HG02943 (cell line): ENCODE data around the gene RELT.

Source experiments
- ATAC-seq: cut with Tn5 transposase; IDR thresholded peaks from one replicate; pipeline ENCODE4 v1.9.1; 2021; ENCODE audit warnings: mild to moderate bottlenecking, low read depth, moderate library complexity; ENCODE audit not compliant: unreplicated experiment

RELT gene

DNA sequence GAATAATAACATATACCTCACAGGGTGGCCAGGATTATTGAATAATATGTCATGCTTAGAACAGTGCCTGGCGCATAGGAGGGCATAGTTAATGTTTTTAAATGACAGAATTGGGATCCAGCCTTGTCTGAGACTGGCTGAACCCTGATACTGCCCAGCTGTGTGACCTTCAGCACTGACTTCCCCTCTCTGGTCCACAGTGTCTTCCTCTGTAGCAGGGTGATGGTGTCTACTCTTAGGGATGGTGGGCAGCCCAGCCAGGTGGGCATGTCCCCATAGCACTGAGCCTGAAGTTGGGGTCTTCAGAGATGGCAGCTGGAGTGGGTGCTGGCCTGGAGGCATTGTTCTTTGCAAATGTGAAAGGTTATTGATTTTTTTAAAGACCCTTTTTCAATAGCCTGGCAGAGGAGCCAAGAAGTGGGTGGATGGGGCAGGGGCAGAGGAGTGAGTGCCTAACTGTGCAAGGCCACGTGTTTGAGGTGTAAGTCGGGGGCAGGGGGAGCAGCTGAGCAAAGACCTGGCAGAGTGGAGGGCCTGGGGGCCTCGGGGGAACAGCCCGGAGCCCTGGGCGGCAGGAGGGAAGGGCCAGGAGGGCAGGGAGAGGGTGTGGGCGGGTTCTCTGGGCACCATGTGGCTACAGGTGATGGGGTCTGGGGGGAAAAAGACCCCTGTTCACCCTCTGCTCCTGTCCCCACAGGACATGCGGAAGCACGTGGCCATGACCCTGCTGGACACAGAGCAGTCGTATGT lies 29.8 kb upstream of the RELT start:
- no peak for ATAC-seq

DNA sequence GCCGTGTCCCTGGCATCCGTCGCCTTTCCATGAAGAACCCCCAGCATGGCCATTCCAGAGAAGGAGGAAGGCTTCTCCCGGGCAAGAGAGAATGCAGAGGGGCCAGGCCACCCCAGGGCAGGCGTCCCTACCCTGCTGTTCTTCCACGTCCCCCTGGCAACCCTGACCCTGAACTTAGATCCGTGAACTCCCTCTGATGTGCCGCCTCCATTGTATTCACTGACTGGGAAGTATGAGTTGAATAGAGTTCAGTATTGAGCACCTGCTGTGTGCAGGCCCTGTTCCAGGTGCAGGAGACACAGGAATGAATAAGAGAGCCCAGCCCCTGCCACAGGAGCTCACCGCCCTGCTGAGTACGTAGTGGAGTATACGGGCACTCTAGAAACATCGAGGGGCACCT lies 29.1 kb upstream of the RELT start:
- ATAC-seq: no peak

DNA sequence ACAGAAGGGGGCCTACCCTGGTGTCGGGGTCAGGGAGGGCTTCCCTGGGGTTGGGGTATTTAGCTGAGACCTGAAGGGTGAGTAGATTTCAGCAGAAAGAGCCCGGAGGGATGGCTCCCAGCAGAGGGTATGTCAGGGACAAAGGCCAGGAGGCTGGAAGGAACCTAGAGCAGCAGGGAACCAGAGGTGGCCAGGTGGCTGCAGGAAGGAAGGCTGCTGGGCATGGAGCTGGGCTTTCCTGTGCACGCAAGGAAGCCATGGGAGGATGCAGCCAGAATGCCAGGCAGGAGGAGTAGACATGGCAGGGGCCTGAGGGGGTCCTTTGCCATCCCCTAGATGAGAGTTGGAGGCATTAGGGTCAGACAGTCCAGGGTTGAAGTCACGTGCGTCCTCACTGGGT lies 27.4 kb upstream of the RELT start:
- ATAC-seq: no peak

DNA sequence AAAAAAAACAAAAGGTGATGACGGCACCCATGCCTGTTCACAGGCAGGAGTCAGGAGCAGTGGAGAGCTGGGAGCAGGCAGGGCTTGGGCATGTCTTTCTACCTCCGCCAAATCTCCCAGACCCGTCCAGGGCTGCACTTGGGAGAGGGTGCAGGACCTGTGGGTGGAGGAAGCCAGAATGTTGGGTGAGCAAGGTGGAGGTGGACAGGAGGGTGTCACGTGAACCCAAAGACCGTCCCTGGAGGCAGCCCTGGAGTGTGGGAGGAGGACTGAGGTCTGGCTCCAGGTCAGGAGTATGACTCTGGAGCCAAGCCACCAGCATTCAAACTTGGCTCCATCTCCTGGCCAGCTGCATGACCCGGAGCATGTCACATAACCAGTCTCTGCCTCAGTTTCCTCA lies 26.6 kb upstream of the RELT start:
- no peak for ATAC-seq

DNA sequence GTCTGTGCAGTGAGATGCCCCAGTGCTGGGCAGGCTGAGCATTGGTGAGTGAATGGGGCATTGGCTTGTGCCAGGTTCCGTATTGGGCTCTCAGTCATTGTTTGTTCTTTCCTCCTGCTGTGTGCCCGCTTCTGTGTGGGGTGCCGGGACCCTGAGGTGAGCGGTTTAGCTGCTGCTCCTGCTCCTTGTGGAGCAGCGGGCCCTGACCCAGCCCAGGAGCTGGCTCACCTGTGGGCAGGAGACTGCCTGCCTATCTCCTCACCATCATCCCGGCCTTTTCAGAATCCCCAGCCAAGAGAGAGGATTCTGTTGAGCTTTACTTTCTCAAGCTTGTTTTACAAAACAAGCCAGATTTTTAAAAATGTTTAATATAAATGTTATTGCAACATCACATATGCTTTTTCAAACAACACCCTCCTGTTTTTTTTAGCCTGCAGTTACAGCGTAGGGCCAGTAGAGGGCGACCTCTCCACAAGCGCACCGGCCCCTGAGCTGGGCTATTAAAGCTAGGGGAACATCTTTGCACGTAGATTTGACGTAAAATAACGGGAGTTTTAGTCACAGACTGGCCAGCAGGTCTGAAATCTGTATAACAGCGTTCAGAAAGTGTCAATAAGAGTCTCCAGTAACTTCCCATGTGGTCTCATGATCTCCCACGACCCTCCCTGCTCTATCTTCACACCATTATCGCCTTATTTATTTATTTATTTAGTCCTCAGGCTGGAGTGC lies 25.1 kb upstream of the RELT start:
- no peak for ATAC-seq

DNA sequence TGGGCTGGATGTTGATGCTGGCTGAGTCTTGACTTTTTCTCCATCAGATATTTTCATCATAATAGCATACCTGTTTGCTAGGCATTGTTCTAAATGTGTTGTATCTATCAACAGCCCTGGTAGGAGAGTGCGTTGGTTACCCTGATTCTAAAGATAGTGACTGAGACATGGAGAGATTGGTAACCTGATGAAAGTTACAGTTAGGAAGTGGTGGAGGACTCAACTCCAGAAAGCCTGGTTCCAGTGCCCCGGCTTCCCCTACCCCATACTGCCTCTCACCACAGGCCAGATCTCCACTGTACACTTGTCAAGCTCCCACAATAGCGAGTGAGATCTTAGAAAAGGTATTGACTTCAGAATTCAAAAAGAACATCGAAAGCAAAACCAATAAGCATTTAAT lies 22.8 kb upstream of the RELT start:
- no peak for ATAC-seq

DNA sequence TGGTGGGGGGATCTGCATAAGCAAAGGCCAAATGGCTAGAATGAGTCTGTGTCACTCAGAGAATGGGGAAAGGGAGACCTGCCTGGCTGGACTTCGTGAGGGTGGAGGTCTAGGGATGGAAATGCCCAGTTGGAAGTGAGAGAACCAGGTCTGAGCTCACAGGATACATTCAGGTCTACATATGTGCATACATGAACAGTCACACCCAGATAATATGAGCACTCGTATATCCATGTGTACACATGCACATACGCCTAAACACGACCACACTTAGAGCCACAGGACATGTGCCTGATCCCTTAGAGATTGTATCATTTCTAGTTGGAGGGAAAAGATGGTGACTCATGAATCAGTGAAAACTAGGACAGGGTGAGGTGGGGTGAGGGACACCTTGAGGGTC lies 21.1 kb upstream of the RELT start:
- no peak for ATAC-seq

DNA sequence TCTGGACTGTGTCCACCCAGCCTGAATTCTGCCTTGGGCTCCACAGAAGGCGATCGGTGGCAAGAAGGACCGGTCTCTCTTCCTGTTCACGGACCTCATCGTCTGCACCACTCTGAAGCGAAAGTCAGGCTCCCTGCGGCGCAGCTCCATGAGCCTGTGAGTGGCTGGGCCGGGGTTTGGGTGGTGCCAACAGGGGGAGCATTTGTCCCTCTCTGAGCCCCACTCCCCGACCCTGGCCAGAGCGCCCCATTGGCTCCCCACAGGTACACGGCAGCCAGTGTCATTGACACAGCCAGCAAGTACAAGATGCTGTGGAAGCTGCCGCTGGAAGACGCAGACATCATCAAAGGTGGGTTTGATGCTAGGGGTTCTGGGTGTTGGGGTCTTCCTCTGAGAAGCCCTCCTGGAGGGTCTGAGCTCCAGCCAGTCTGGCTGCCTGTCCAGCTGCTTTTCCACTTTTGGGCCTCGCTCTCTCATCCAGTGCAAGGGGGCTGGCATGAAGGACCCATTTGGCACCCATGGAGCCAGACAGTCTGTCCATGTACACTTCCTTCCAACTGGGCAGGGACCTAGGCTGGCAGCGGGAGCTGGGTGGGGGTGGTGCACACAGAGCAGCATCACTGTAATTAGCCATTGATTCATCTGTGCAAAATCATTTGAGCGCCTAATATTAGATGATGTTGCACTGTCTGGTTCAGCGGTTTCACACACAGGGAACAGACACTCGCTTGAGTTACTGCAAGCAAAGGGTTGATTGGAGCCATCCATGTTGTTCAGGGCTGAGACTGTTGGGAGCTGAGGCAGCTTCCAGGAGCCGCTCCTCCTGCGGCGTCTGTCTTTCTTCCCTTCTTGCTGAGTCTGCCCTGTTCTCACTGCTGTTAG lies 19.0 kb upstream of the RELT start:
- ATAC-seq: no peak

DNA sequence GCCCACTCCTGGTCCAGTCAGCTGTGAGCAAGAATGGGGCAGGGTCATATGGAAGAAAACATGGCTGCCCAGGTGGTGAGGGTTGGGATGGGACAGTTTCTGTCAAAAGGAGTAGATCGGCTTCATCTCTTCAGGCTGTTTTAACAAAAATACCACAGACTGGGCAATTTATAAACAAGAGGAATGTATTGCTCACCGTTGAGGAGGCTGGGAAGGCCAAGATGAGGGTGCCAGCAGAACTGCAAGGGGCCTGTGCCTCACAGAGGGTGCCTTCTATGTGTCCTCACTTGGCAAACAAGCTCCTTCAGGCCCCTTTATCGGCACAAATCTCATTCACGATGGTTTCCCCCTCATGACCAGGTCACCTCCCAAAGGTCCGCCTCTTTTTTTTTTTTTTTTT lies 18.1 kb upstream of the RELT start:
- no peak for ATAC-seq

DNA sequence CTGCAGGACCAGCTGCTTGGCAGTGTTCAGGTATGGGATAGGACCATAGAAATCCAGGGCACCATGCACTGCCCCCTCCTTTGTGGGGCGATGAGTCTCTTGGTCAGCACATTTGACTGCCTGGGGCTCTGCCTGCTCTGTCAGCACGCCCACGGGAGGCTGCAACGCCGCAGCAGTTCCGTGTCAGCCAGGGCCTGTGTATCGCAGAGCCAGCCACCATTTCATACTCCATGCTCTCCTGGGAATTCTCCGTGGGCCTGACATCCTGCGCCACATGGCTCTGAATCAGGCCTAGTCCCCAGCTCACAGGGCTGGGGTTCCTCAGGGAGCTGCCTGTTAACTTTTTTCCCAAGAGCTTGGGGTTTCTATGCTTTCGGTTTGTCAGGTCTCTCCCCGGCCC lies 16.9 kb upstream of the RELT start:
- no peak for ATAC-seq

DNA sequence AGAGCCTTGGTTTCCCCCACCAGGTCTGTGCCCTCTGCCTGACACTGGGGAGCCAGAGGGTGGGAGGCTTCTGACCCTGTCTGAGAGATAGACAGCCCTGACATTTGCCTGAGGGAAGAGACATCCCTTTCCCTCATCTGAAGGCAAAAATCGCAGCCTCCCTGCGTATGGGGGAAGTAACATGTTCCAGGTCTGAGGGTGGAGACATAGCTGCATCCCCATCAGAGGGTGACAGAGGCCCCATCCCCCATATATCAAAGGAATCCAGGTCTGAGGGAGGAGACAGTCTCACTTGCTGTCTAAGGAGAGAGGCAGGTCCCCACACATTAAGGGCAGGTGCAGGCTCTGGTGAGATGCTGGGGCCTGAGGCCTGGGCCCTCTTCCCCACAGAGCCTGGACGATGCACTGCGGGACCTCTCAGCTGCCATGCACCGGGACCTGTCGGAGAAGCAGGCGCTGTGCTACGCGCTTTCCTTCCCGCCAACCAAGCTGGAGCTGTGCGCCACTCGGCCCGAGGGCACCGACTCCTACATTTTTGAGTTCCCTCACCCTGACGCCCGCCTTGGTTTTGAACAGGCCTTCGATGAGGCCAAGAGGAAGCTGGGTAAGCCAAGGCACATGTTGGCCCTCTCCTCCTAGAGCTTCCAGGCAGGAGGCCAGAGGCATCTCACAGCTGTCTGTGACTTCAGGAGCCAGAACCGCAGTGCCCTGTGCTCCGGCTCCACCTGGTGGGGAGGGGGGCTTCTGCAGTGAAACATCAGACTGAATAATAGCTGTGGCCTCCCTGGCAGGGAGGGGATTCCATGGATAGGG lies 16.1 kb upstream of the RELT start:
- ATAC-seq: no peak

DNA sequence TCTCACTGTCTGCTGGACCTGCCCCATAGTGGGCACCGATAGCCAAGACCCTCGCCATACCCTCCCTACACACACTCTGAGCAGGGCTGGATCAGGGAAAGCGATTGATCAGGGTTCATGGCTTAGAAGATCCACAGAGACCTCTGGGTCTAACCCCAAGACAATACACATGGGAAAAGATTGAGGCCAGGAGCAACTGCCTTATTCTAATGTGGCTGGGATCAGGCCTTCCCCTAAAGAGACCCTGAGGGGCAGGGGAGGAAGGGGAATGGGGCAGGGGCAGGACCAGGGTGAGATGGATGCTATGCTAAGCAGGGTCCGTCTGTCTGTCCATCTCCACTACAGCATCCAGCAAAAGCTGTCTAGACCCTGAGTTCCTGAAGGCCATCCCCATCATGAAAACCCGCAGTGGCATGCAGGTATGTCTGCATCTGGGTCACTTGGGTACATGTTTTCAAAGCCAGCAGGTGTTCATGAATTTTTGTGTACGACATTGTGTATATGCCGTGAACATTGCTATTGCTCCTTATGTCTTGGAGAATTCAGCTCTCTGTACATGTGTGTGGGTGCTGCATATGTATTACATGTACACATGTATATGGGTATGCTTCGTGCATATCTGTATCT lies 15.3 kb upstream of the RELT start:
- ATAC-seq: no peak

DNA sequence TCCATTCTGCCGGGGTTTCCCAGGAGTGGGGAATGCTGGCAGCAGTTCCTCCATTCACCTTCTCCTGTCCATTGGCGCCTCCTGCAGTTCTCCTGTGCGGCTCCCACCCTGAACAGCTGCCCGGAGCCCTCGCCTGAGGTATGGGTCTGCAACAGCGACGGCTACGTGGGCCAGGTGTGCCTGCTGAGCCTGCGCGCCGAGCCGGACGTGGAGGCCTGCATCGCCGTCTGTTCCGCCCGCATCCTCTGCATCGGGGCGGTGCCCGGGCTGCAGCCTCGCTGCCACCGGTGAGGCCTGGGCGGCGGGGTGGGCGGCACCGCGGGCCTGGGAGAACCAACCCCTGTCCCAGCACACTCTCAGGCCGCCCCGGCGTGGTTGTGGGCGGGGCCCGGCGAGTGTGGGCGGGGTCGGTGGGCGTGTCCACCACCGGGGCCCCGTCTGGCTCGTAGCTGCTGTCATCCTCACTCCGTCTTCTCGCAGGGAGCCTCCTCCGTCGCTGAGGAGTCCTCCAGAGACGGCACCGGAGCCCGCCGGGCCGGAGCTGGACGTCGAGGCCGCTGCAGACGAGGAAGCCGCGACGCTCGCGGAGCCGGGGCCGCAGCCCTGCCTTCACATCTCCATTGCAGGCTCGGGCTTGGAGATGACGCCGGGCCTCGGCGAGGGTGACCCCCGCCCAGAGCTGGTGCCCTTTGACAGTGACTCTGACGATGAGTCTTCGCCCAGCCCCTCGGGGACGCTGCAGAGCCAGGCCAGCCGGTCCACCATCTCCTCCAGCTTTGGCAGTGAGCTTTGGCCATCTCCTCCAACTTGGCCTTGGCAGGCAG lies 14.0 kb upstream of the RELT start:
- ATAC-seq: no peak

DNA sequence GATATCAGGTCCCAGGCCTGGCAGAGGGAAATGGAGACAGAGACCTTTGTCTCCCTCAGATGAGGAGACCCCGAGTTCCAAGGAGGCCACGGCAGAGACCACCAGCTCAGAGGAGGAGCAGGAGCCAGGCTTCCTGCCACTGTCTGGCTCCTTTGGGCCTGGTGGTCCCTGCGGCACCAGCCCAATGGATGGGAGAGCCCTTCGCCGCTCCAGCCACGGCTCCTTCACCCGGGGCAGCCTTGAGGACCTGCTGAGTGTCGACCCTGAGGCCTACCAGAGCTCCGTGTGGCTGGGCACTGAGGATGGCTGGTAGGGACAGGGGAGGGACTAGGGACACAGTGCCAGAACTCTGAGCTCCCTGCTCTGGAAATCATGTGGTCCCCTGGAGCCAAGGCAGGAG lies 13.1 kb upstream of the RELT start:
- no peak for ATAC-seq

DNA sequence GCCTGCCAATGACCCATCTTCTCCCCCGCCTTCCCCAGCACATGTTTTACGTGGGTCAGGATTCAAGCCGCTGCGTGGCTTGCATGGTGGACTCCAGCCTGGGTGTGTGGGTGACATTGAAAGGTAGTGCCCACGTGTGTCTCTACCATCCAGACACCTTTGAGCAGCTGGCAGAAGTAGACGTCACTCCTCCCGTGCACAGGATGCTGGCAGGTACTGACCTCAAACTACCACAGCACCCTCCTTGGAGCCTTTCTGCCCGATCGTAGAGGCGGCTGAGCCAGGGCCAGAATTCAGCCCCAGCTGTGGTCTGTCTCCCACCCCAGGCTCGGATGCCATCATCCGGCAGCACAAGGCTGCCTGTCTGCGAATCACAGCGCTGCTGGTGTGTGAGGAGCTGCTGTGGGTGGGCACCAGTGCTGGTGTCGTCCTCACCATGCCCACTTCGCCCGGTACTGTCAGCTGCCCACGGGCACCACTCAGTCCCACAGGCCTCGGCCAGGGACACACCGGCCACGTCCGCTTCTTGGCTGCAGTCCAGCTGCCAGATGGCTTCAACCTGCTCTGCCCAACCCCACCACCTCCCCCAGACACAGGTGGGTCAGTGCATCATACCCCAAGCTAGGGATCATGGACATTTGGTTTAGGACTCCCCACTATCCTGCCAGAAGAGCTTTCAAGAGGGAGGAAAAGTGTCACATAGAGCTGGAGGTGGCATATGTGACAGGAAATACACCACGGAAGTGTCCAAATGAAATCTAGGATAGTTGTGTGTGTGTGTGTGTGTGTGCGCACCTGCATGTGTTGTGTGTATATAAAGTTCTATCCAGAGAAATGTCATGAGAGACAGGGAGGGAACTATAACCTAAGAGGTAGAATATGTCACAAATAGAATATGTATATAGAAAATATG lies 10.6 kb upstream of the RELT start:
- no peak for ATAC-seq

DNA sequence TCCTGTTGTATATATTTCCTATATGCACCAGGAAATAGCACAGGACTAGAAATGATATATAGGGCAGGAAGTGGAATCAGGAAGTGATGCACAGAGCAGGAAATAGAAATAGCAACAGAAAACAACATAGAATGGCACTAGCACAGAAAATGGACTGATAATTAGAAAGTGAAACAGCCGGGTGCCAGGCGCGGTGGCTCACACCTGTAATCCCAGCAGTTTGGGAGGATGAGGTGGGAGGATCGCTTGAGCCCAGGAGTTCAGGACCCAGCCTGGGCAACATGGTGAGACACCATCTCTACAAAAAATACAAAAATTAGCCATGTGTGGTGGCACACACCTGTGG lies 10.0 kb upstream of the RELT start:
- ATAC-seq: no peak

DNA sequence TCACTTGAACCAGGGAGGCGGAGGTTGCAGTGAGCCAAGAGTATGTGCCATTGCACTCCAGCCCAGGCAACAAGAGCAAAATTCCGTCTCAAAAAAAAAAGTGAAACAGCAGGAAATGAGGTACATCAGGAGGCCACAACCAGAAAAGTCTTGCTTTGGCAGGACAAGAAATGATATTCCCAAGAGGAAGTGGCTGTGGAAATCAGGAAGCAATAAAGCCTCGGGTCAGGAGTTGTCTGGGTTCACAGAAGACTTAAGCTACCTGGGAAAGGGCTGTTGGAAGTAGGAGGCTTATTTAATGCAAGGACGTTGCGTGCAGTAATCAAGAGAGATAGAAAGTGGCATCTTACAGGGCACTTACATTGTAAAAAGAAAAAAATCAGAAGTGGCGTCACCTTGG lies 9.2 kb upstream of the RELT start:
- no peak for ATAC-seq

DNA sequence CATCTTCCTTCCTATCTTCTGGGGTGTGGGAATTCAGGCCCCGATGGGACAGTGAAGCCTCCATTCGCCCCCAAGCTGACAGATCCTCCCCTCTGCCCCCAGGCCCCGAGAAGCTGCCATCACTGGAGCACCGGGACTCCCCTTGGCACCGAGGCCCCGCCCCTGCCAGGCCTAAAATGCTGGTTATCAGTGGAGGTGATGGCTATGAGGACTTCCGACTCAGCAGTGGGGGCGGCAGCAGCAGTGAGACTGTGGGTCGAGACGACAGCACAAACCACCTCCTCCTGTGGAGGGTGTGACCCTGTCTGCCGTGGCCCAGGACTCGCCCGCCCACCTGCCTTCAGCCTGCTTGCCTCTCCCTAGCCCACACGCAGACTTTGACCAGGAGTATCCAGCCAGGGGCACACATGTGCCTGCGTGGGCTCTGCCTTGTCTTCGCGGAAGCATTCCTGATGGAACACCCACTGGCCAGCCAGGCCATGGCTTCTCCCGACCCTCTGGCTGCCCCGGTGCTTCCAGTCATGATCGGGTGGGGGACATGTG lies 8.6 kb upstream of the RELT start:
- ATAC-seq: no peak
